D721Med (cell line): ENCODE data around the gene EDEM1.
A peak's percentile ranks its signal among the peaks of the same experiment; 100 is the strongest.

Experiments used
- DNase-seq: peaks from one replicate; pipeline ENCODE4 v3.0.0; 2011; ENCODE audit warnings: low spot score; ENCODE audit not compliant: insufficient read length
- FAIRE-seq: peaks from 2 replicates; lab custom pipeline; 2011; peaks lifted over from hg19 to GRCh38; lab: Jason Lieb, UNC
- CTCF ChIP-seq: IDR thresholded peaks from 2 replicates; pipeline ENCODE4 v1.5.1; 2012; ENCODE audit warnings: mild to moderate bottlenecking, control low read depth; ENCODE audit not compliant: insufficient read depth; ENCODE audit errors: missing control alignments

Gene EDEM1

GRCh38 chr3:5221701-5222100, 34.2 kb downstream of the EDEM1 start:
- DNase-seq = no peak
- no peak for TF ChIP-seq CTCF
- FAIRE-seq = no peak

GRCh38 chr3:5222283-5223005, 34.9 kb downstream of the EDEM1 start:
- DNase-seq (no peak), FAIRE-seq (no peak)
- no peak for TF ChIP-seq CTCF

GRCh38 chr3:5226783-5227182, 39.3 kb downstream of the EDEM1 start:
- peak; percentile 50 for TF ChIP-seq CTCF
- DNase-seq = no peak
- no peak for FAIRE-seq

- DNase-seq (no peak), FAIRE-seq (no peak)
- TF ChIP-seq CTCF = no peak
Observed at GRCh38 chr3:5227812-5228211, 40.3 kb downstream of the EDEM1 start.

- FAIRE-seq (no peak), DNase-seq (no peak)
- no peak for TF ChIP-seq CTCF
Observed at GRCh38 chr3:5229414-5229813, 41.9 kb downstream of the EDEM1 start.

- FAIRE-seq (peak; percentile 53), DNase-seq (no peak)
- TF ChIP-seq CTCF = no peak
Observed at GRCh38 chr3:5231074-5231473, 43.6 kb downstream of the EDEM1 start.

GRCh38 chr3:5231487-5231886, 44.0 kb downstream of the EDEM1 start:
- no peak for TF ChIP-seq CTCF
- FAIRE-seq = no peak
- no peak for DNase-seq
